Right kidney (tissue), 9 donors: ENCODE results near the gene MFAP3L.
"Not testable (repeated sequence)": the region's sequence is repeated elsewhere in the genome, so short reads cannot be mapped to it uniquely, and the experiment has no call there.

ENCODE experiments used
- DNase-seq: peaks from one replicate; pipeline ENCODE4 v3.0.0-alpha.2; 2016
- long read RNA-seq, 8 donors: transcript quantifications; one replicate each; lab custom pipeline, GENCODE V29; 2026

The MFAP3L gene
- long read RNA-seq, donor 1 = 0 reads
- long read RNA-seq, donor 2, full-length matches to known transcripts = 1 of 1 reads
- long read RNA-seq, donor 2, partial matches to known transcripts = 0 of 1 reads
- long read RNA-seq, donor 2, other reads (novel, unspliced or antisense) = 0 of 1 reads
- long read RNA-seq, donor 3, partial matches to known transcripts = 0 of 3 reads
- long read RNA-seq, donor 3, other reads (novel, unspliced or antisense) = 0 of 3 reads
- long read RNA-seq, donor 4 = 0 reads
- long read RNA-seq, donor 5, full-length matches to known transcripts = 4 of 4 reads
- long read RNA-seq, donor 5, partial matches to known transcripts = 0 of 4 reads
- long read RNA-seq, donor 5, other reads (novel, unspliced or antisense) = 0 of 4 reads
- long read RNA-seq, donor 6, full-length matches to known transcripts = 4 of 4 reads
- long read RNA-seq, donor 6, partial matches to known transcripts = 0 of 4 reads
- long read RNA-seq, donor 6, other reads (novel, unspliced or antisense) = 0 of 4 reads
- long read RNA-seq, donor 7 = 0 reads
- long read RNA-seq, donor 8 = 0 reads

GRCh38 chr4:170026253-170027021, at the start of gene MFAP3L:
Gene MFAP3L (minus strand): TSS chr4:170026395. CDS start chr4:170005877, 20,518 bp downstream.
- peak; percentile 92 for DNase-seq

- DNase-seq = no peak
These were observed 45.0 kb upstream of the MFAP3L start for GRCh38 chr4:170071196-170071595.

- DNase-seq = no peak
These were observed 42.4 kb upstream of the MFAP3L start for GRCh38 chr4:170068438-170069128.

- DNase-seq = no peak
These were observed 33.2 kb upstream of the MFAP3L start for GRCh38 chr4:170059421-170059820.

GRCh38 chr4:170058826-170059225, 32.6 kb upstream of the MFAP3L start:
- no peak for DNase-seq

GRCh38 chr4:170057866-170058265, 31.7 kb upstream of the MFAP3L start:
- no peak for DNase-seq

GRCh38 chr4:170052919-170053318, 26.7 kb upstream of the MFAP3L start:
- DNase-seq = no peak

- no peak for DNase-seq
These were observed 25.2 kb upstream of the MFAP3L start for GRCh38 chr4:170051402-170051801.

GRCh38 chr4:170049766-170050165, 23.6 kb upstream of the MFAP3L start:
- DNase-seq = no peak

GRCh38 chr4:170047771-170048354, 21.7 kb upstream of the MFAP3L start:
- no peak for DNase-seq

GRCh38 chr4:170046156-170046555, 20.0 kb upstream of the MFAP3L start:
- not testable (repeated sequence) for DNase-seq

- no peak for DNase-seq
These were observed 14.0 kb upstream of the MFAP3L start for GRCh38 chr4:170040031-170040680.

- DNase-seq = no peak
These were observed 12.6 kb upstream of the MFAP3L start for GRCh38 chr4:170038769-170039168.

- no peak for DNase-seq
These were observed 12.0 kb upstream of the MFAP3L start for GRCh38 chr4:170038232-170038631.

- no peak for DNase-seq
These were observed 11.3 kb upstream of the MFAP3L start for GRCh38 chr4:170037481-170037880.

- DNase-seq = no peak
These were observed 9.7 kb upstream of the MFAP3L start for GRCh38 chr4:170035845-170036244.

GRCh38 chr4:170035231-170035630, 9.0 kb upstream of the MFAP3L start:
- DNase-seq = no peak

- DNase-seq = no peak
These were observed 7.8 kb upstream of the MFAP3L start for GRCh38 chr4:170033999-170034398.

GRCh38 chr4:170030121-170030520, 3.9 kb upstream of the MFAP3L start:
- DNase-seq = no peak

GRCh38 chr4:170027181-170027829, 1.1 kb upstream of the MFAP3L start:
- DNase-seq = peak; percentile 89
